PC-3 (cell line): ENCODE results near the gene BPIFB2. TPM values are rescaled to one million over a fixed set of nuclear protein-coding genes. Genes with fewer than 3 reads are reported as not detected.

Source experiments
- ATAC-seq: fragments of 200-7000 bp; cut with Tn5 transposase; 2 replicates; pipeline ENCODE4 v1.9.1; 2020; ENCODE audit warnings: mild to moderate bottlenecking, moderate library complexity
- BruUV-seq: library from RNA; stranded (reverse); fragments of 400-500 nt; replicated peaks from 2 replicates; lab custom pipeline; 2021; lab: Mats Ljungman, UMichigan
- CTCF ChIA-PET: fragments of 300-600 bp; sonication (Branson Sonifier 250); formaldehyde crosslinking; loops from one replicate; lab custom pipeline; 2022; ENCODE audit warnings: antibody characterized with exemption; lab: Charles Lee
- POLR2A ChIA-PET: fragments of 300-600 bp; sonication (Branson Sonifier 250); formaldehyde crosslinking; loops from one replicate; lab custom pipeline; 2022; ENCODE audit warnings: antibody characterized with exemption; ENCODE audit not compliant: unreplicated experiment; lab: Charles Lee
- DNase-seq: peaks from one replicate; pipeline ENCODE4 v3.0.0-alpha.2; 2015
- H2AFZ ChIP-seq: fragments of 300-600 bp; sonication (generic); 2 replicates; pipeline ENCODE4 v1.6.0; 2016; ENCODE audit warnings: antibody characterized with exemption, low read length
- H3F3A ChIP-seq: fragments of 300-600 bp; sonication (generic); one replicate; pipeline ENCODE4 v1.6.0; 2017; ENCODE audit warnings: antibody characterized with exemption, low read length, control low read depth, mild to moderate bottlenecking; ENCODE audit not compliant: unreplicated experiment
- H3K27ac ChIP-seq: fragments of 300-600 bp; sonication (generic); 2 replicates; pipeline ENCODE4 v1.5.1; 2016; ENCODE audit warnings: mild to moderate bottlenecking, low read length
- H3K27me3 ChIP-seq: fragments of 300-600 bp; sonication (generic); 2 replicates; pipeline ENCODE4 v1.6.1; 2016; ENCODE audit warnings: low read length, mixed read lengths
- H3K36me3 ChIP-seq: fragments of 300-600 bp; sonication (generic); 2 replicates; pipeline ENCODE4 v1.6.1; 2016; ENCODE audit warnings: low read depth, mixed run types, low read length, mixed read lengths
- H3K4me1 ChIP-seq: fragments of 300-600 bp; sonication (generic); 2 replicates; pipeline ENCODE4 v1.5.1; 2016; ENCODE audit warnings: low read length; ENCODE audit not compliant: insufficient read depth
- H3K4me2 ChIP-seq: fragments of 300-600 bp; sonication (generic); 2 replicates; pipeline ENCODE4 v1.6.0; 2016; ENCODE audit warnings: low read length
- H3K4me3 ChIP-seq: fragments of 300-600 bp; sonication (generic); 2 replicates; pipeline ENCODE4 v1.5.1; 2016; ENCODE audit warnings: mild to moderate bottlenecking, low read length, mixed read lengths
- H3K79me2 ChIP-seq: fragments of 300-600 bp; sonication (generic); 2 replicates; pipeline ENCODE4 v1.6.1; 2017; ENCODE audit warnings: low read length, mixed read lengths
- H3K9ac ChIP-seq: fragments of 300-600 bp; sonication (generic); 2 replicates; pipeline ENCODE4 v1.6.0; 2016; ENCODE audit warnings: mild to moderate bottlenecking, low read length
- H3K9me2 ChIP-seq: fragments of 300-600 bp; sonication (generic); replicated peaks from 2 replicates; pipeline ENCODE4 v1.6.1; 2016; ENCODE audit warnings: mixed run types, low read length, mixed read lengths
- H3K9me3 ChIP-seq: fragments of 300-600 bp; sonication (generic); 2 replicates; pipeline ENCODE4 v1.6.1; 2016; ENCODE audit warnings: low read length, mixed read lengths
- H4K20me1 ChIP-seq: fragments of 300-600 bp; sonication (generic); 2 replicates; pipeline ENCODE4 v1.6.1; 2016; ENCODE audit warnings: low read length, mixed read lengths
- CTCF ChIP-seq: fragments of 300-600 bp; sonication (generic); conservative IDR thresholded peaks from 2 replicates; pipeline ENCODE4 v1.5.1; 2017; ENCODE audit warnings: antibody characterized with exemption, low read depth, mild to moderate bottlenecking, low read length
- EZH2 ChIP-seq: fragments of 300-600 bp; sonication (generic); IDR thresholded peaks from one replicate; pipeline ENCODE4 v1.6.1; 2017; ENCODE audit warnings: antibody characterized with exemption, mild to moderate bottlenecking, low read length; ENCODE audit not compliant: unreplicated experiment
- EZH2phosphoT487 ChIP-seq: fragments of 300-600 bp; sonication (generic); IDR thresholded peaks from 2 replicates; pipeline ENCODE4 v1.6.1; 2018; ENCODE audit warnings: mild to moderate bottlenecking, antibody characterized with exemption, low read length, borderline replicate concordance
- intact Hi-C: fragments of 100-400 bp; cut with micrococcal nuclease; formaldehyde crosslinking; loops from 2 replicates; pipeline ENCODE4 v1.9.0; 2023
- total RNA-seq: library from RNA; depleted of rRNA; stranded (reverse); fragments of >200 nt; gene quantifications from 2 replicates; pipeline ENCODE4 v1.2.3, GENCODE V29; 2014

Gene BPIFB2
- total RNA-seq, 1 experiment from 2014 or later = not detected

GRCh38 chr20:33059741-33060390 lies 52.4 kb downstream of the BPIFB2 start:
- no peak for ATAC-seq
- Histone ChIP-seq H3K4me3 (no peak overlapping the region), H3K4me1 (no peaks in the 10 kb centered on the region), H3K27me3 (peaks cover 37% of the 10 kb centered on the region), H3K36me3 (no peaks in the 10 kb centered on the region), H3K4me2 (no peak overlapping the region), H2AFZ (no peak overlapping the region), H3K27ac (no peak overlapping the region), H3K9me2 (no peaks in the 10 kb centered on the region), H3K9ac (no peak overlapping the region), H3K79me2 (no peaks in the 10 kb centered on the region), H3K9me3 (no peaks in the 10 kb centered on the region), H4K20me1 (no peaks in the 10 kb centered on the region), H3F3A (no peaks in the 10 kb centered on the region)
- POLR2A ChIA-PET = no interaction called here
- BruUV-seq = no TSS peak
- TF ChIP-seq EZH2 = no peak
- TF ChIP-seq EZH2phosphoT487 = no peak
- TF ChIP-seq CTCF = no peak
- DNase-seq = no peak
- CTCF ChIA-PET = no interaction called here
- intact Hi-C loops = no loop called here

- CTCF ChIA-PET = no interaction called here
Measured at GRCh38 chr20:33061658-33062028, 54.1 kb downstream of the BPIFB2 start.

GRCh38 chr20:33062105-33062824 lies 54.8 kb downstream of the BPIFB2 start:
- Histone ChIP-seq H3K4me2 (no peak overlapping the region), H3F3A (no peaks in the 10 kb centered on the region), H3K36me3 (no peaks in the 10 kb centered on the region), H3K4me3 (no peak overlapping the region), H3K9ac (no peak overlapping the region), H3K4me1 (no peaks in the 10 kb centered on the region), H3K9me2 (no peaks in the 10 kb centered on the region), H3K27ac (no peak overlapping the region), H4K20me1 (no peaks in the 10 kb centered on the region), H3K79me2 (no peaks in the 10 kb centered on the region), H3K9me3 (no peaks in the 10 kb centered on the region), H3K27me3 (peaks cover 28% of the 10 kb centered on the region), H2AFZ (no peak overlapping the region)
- no peak for DNase-seq
- BruUV-seq = no TSS peak
- POLR2A ChIA-PET = no interaction called here
- no peak for ATAC-seq
- no peak for TF ChIP-seq EZH2phosphoT487
- no peak for TF ChIP-seq EZH2
- no peak for TF ChIP-seq CTCF
- intact Hi-C loops = no loop called here
- CTCF ChIA-PET = no interaction called here

More at GRCh38 chr20:33061658-33062028, 54.1 kb downstream of the BPIFB2 start:
- Histone ChIP-seq H4K20me1 (no peaks in the 10 kb centered on the region), H3K27me3 (peaks cover 28% of the 10 kb centered on the region), H3K27ac (no peak overlapping the region), H3K79me2 (no peaks in the 10 kb centered on the region), H3K9ac (no peak overlapping the region), H3K4me1 (no peaks in the 10 kb centered on the region), H3K9me2 (no peaks in the 10 kb centered on the region), H2AFZ (no peak overlapping the region), H3K4me2 (no peak overlapping the region), H3K9me3 (no peaks in the 10 kb centered on the region), H3K4me3 (no peak overlapping the region), H3K36me3 (no peaks in the 10 kb centered on the region), H3F3A (no peaks in the 10 kb centered on the region)
- POLR2A ChIA-PET = no interaction called here
- BruUV-seq = no TSS peak
- ATAC-seq (no peak), DNase-seq (no peak)
- no peak for TF ChIP-seq EZH2phosphoT487
- intact Hi-C loops = no loop called here
